ENCODE data around the gene RETREG1.
"Not testable (repeated sequence)": the region's sequence is repeated elsewhere in the genome, so short reads cannot be mapped to it uniquely, and the experiment has no call there.

Gene RETREG1

DNA sequence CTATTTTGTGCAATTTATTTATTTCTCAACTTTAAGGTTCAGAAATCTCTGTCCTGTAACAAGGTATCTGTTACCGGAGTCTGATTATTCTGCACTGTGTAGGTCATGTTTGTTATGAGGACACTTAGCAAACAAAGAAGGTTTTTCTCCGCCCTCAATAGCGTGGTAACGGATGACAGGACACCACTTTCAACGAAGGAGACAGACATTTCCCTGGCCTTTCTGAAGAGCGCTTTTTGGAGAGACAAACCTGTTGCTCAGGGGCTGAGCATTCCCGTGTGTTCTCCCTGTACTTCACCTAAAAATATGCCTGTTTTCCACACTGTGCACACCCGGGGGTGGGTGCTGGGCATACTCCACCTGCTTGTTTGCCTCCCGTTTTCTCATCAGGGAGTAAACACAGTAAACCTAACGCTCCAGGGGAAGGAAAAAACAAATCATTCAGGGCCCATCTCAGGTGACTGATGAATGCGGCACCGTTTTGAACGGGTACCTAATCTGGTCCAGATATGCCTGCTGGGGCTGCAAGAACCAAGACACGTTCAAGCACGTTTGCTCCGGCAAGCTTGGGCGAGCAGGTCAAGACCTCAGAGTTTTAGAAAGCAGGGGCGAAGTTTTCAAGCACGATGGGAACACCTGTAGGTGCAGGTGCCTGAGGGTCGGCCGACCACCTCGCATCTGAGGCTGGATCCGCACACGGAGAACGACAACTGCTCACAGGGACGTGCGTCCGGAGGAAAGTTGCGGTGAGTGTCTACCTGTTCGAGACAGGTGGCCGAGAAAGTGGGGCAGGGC lies 859 bp downstream of the RETREG1 start:
- DNase-seq = no peak

DNA sequence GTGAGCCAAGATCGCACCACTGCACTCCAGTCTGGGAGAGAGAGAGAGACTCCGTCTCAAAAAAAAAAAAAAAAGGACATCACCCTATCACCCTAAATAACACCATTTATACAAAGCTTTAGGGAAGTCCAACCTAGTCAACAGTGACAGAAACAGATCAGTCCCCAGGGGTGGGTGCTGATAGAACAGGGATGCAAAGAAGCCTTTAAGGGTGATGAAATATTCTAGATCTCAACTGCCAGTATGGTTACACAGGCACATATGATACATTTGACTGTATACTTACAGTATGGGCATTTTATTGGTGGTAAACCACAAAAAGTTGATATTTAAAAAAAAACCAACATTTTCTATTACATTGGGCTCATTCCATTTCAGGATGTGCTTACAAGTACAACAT lies 4.8 kb downstream of the RETREG1 start:
- DNase-seq = no peak

DNA sequence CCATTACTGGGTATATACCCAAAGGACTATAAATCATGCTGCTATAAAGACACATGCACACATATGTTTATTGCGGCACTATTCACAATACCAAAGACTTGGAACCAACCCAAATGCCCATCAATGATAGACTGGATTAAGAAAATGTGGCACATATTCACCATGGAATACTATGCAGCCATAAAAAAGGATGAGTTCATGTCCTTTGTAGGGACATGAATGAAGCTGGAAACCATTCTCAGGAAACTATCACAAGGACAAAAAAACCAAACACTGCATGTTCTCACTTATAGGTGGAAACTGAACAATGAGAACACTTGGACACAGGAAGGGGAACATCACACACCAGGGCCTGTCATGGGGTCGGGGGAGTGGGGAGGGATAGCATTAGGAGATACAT lies 5.9 kb downstream of the RETREG1 start:
- not testable (repeated sequence) for DNase-seq

DNA sequence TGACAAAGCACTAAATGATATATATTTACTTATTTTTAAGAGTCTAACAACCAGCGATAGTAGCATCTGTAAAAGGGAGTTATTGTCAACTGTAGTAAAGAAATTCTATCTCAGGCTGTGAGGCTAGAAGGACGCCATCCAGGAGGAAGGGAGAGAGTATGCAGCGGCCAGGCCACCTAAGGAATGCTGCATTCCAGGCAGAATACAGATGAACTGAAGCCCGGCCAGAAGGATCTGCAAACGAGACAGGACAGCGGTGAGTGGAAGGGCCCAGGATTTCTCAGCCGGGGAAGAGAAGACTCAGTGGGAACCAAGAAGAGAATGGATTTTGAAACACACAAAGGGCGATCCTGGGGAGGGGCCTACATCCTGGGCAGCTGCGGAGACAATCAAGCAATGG lies 7.4 kb downstream of the RETREG1 start:
- no peak for DNase-seq

GRCh38 chr5:16606628-16607027 lies 10.2 kb downstream of the RETREG1 start:
- no peak for DNase-seq

GRCh38 chr5:16603701-16604100 lies 13.1 kb downstream of the RETREG1 start:
- DNase-seq = no peak

DNA sequence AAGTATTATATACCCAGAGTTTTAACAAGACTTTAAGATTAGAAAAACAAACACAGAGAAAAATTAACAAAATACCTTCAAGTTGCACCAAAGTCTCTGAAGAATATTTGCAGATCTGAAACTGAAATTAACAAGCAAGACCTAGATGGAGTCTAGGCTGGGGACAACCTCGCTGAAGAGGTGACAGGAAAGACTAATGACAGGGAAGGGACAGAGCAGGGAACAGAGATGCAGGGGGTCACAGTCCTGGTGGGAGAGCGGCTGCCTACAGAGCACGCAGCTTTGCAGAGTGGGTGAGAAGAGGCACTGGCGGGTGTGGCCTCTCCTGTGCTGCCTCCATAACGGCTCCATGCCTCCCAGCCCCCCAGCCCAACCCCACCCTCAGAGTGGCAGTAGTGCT lies 13.5 kb downstream of the RETREG1 start:
- no peak for DNase-seq

DNA sequence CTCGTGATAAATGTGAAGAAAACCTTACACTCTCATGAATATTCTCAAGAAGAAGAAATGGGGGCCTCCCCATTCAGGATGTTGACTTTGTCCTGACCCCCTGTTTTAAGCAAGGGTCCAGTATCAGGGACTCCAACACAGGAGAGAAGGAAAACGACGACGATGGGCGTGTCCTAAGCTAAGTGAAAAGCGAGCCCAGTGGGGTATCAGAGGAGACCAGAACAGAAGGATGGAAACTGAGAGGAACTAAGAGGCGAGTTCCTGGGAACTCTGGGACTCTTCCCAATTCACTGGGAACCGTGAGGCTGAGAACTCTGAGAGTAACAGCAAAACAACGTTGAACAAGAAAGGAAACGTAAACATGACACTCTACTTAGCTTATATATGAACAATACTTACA lies 14.6 kb downstream of the RETREG1 start:
- DNase-seq = no peak

DNA sequence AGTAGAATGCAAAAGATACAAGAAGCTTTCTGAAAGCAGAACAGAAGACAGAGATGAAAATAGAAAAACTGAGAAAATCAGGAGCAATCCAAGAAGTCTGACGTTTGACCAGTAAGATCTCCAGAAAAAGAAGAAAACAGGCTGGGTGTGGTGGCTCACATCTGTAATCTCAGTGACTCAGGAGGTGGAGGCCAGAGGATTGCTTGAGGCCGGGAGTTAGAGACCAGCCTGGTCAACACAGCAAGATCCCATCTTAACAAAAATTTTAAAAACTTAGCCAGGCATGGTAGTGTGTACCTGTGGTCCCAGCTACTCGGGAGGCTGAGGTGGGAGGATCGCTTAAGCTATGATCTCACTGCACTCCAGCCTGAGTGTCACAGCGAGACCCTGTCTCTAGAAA lies 15.9 kb downstream of the RETREG1 start:
- no peak for DNase-seq

DNA sequence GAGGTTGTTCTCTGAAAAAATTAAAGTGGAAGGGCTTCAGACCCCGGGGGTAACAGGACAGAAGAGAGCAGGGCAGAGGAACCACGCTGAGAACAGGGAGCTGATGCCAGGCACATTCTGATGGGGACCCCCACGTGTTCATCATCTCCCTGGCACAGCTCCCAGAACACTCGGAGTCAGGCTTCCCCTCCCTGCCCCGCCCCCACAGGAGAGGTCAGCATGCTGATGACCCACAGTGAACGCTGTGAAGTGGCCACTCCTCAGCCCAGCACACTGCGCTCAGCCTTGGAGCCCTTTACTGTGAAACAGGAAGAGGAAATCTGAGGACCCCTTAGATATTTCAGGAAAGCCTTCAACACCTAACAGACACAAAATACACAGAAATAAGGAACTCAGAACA lies 16.4 kb downstream of the RETREG1 start:
- no peak for DNase-seq

DNA sequence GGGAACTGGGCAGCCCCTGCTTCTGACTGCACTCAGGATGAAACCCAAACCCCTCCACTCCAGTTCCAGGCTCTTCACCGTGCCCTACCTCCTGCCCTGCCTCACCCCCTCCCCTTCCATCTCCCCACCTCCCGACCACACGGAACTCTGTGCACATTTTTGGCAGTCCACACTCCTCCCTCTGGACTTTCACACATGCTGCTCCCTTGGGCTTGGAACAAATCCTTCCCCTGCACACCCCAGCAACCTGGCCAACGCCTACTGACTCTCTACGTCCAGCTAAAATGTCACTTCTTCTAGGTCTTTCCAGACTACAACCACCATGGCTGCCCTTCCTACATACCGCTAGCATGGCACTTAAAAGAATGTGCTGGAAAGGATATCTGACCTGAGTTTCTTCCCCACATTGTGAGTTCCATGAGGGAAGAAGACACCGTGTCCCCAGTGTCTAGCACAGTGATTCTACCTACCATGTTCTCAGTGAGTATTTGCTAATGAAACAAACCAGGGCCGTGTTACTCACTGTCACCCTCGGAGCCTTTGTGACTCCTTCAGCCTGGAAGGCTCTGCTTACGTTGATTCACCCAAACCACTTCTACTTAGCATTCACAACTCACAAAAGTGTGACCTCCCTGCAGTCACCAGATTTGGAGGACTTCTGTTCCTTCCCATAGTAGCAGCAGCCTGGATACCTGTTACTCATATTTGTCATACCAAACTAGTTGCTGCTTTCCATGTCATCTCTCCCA lies 18.7 kb downstream of the RETREG1 start:
- DNase-seq = no peak

DNA sequence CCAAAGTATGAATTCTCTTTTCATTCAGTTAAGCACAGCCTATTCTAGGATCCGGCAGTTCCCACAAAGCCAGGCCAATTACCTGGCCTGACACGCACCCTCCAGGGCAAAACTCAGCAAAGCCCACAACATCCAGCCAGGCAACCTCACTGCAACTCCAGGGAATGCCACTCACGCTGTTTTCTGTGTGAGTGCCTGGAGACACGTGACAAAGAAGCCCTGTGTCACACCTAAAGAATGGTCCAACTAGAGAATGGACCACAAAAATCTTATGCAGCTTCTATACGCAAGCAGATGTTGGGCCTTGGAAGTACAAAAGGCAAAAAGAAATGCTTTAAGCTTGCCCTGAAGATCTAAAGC lies 20.2 kb downstream of the RETREG1 start:
- DNase-seq = no peak

GRCh38 chr5:16595881-16596580 lies 20.8 kb downstream of the RETREG1 start:
- DNase-seq = no peak

DNA sequence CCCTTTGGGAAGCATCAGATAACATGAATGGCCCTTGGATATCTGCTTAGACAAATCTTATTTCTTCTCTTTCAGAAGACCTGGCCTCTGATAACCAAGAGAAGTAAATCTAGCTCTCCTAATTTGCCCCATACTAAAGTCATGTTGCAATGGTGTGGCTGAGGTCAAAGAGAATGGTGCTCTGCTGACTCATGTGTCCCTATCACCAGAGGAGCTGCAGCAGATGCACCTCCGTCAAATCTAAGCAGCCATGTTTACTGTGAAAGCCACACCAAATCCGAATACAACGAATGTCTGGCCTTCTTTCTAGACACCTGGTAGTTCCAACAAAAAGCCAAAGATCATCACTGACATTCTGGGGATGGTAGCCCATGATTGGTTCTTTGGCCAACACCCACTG lies 23.2 kb downstream of the RETREG1 start:
- no peak for DNase-seq

DNA sequence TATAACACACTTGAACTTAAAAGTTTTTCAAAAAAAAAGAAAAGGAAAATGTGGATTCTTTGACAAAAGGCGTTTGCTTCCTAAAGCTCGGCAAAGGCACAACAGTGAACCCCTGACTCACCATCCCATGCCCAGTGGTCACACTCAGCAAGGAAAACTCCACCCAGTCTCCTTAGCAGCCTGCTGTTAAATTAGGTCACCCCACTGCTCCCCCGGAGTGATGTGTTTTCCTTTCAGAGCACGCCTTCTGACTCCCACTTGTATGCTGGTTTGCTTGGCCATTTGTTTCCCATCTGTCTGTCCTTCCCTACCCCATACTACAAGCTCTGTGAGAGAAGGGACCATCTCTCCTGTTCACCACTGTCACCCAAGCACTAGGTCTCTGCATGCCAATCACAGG lies 23.8 kb downstream of the RETREG1 start:
- no peak for DNase-seq

DNA sequence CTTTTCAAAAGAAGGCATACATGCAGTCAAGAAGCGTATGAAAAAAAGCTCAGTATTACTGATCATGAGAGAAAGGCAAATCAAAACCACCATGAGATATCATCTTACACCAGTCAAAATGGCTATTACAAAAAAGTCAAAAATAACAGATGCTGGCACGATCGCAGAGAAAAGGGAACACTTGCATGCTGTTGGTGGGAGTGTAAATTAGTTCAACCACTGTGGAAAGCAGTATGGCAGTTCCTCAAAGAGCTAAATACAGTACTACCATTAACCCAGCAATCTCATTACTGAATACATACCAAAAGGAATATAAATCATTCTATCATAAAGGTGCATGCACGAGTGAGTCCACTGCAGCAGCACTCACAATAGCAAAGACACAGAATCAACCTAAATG lies 24.5 kb downstream of the RETREG1 start:
- no peak for DNase-seq

DNA sequence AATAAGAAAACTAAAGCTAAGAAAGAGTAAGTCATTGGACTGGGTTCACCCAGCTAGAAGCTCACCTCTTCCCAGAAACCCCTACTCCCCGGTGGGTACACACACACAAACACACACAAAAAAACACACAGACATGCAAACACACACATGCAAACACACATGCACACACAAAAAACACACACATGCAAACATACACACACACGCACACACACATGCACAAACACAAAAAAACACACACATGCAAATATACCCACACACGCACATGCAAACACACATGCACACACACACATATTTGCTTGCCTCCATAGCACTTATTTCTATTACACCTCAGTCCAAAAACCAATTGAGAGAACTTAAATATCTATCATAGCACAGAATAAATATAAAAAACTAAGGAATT lies 26.1 kb downstream of the RETREG1 start:
- DNase-seq = no peak

DNA sequence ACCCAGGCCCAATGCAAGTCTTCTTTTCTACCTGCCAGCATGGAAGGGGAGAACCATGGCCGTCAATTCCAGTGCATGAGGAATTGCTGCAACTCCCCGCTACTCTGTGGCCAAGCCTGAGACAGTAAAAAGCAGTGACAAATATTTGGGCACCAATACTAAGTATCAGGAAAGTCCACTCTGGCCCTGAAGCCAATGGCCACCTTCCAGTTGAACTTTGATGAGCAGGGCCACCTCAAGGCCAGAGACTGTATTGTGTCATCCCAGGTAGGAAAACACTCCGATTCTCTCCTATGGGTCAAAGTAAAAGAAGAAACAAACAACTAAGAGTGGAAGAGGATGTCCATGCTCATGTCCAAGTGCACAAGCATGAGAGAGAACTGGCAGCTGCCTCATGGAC lies 27.1 kb downstream of the RETREG1 start:
- DNase-seq = no peak

GRCh38 chr5:16588434-16589214 lies 28.2 kb downstream of the RETREG1 start:
- DNase-seq = no peak

- no peak for DNase-seq
Observed at GRCh38 chr5:16586556-16586955, 30.2 kb downstream of the RETREG1 start.

DNA sequence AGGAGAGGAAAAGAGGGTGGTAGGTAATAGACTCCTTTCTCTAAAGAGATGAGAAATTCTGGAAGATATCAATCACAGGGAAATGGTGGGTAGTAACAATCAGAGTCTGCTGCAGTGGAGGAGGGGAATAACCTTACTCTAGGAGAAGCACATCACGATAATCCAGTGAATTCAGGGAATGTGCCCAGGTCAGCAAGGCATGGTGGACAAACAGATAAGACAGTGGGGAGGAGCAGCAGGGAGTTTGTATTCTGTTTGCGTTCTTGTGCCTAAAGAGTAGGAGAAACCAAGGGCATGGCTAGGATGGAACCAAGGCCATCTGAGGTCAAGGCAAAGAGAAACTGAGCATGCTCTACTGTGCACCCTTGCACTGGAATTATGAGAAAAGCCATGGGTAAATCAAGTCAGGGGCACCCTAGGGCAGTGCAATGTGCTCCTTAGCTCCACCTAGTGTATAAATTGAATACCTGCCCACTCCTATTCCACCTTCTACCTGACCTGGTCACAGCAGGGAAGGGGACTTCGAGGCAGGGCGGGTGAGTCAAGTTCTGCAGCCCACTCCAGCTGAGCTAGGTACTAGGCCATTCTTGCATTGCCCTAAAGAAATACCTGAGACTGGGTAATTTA lies 31.6 kb downstream of the RETREG1 start:
- DNase-seq = no peak

GRCh38 chr5:16582081-16582480 lies 34.7 kb downstream of the RETREG1 start:
- DNase-seq = no peak

GRCh38 chr5:16580382-16580781 lies 36.4 kb downstream of the RETREG1 start:
- no peak for DNase-seq
